ENCODE measurements around the gene FSTL3. TPM values are rescaled to one million over a fixed set of nuclear protein-coding genes. Genes with fewer than 3 reads are reported as not detected.
"Not testable (repeated sequence)": the region's sequence is repeated elsewhere in the genome, so short reads cannot be mapped to it uniquely, and the experiment has no call there.

Gene FSTL3
- total RNA-seq, 1 experiment from 2014 or later: 40.9 TPM

DNA sequence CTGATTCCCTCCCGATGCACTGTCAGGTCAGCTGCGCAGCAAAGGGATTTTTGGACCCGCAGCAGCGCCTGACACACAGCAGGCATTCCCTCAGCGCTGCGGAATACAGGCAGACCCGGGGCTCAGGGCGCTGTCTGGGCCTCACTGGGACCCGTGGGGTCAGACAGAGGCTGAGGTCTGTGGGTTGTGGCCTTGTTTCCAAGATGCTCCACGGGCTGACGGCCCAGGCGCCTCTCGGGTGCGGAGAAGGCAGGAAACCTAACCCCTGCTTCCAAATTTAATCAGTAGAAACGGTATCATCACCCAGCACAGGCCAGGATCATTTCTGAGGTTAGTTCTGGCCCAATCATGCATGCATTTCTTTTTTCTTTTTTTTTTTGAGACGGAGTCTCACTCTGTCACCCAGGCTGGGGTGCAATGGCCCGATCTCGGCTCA is 12.5 kb upstream of the FSTL3 start:
- H3K9me2 ChIP-seq (ENCODE audit: insufficient read depth): no peaks in the 10 kb centered on the region
- peaks cover 33% of the 10 kb centered on the region for H4K20me1 ChIP-seq (ENCODE audit: insufficient read depth)
- H3K27ac ChIP-seq: peak overlapping the region; percentile 41; the same call in 1 of the 2 replicates
- H3F3A ChIP-seq (ENCODE audit: insufficient read depth, low read depth): peaks cover 8% of the 10 kb centered on the region
- no peaks in the 10 kb centered on the region for H3K27me3 ChIP-seq (ENCODE audit: insufficient read depth, low read depth)
- DNase-seq: no peak
- H3K36me3 ChIP-seq (ENCODE audit: low read depth): 0 out of 2 replicates have a peak, but pooled peaks cover 4% of the 10 kb centered on the region
- H2AFZ ChIP-seq: peak overlapping the region; percentile 83
- peak overlapping the region; percentile 90 for H3K4me2 ChIP-seq
- POLR2A ChIA-PET (ENCODE audit: unreplicated experiment): interaction anchor here (0.5 to 0.7 kb wide), 3 partner anchors 13 to 133 kb away, joined by 4 to 6 read pairs (median 5); no protein-coding TSS in a partner anchor
- peaks cover 42% of the 10 kb centered on the region for H3K79me2 ChIP-seq (ENCODE audit: low read depth)
- H3K9me3 ChIP-seq (ENCODE audit: insufficient read depth, low read depth): no peaks in the 10 kb centered on the region
- TF ChIP-seq EZH2 (IDR thresholded peaks at IDR 0.05; ENCODE audit: low read depth): no peak
- TF ChIP-seq, protein P1, sequence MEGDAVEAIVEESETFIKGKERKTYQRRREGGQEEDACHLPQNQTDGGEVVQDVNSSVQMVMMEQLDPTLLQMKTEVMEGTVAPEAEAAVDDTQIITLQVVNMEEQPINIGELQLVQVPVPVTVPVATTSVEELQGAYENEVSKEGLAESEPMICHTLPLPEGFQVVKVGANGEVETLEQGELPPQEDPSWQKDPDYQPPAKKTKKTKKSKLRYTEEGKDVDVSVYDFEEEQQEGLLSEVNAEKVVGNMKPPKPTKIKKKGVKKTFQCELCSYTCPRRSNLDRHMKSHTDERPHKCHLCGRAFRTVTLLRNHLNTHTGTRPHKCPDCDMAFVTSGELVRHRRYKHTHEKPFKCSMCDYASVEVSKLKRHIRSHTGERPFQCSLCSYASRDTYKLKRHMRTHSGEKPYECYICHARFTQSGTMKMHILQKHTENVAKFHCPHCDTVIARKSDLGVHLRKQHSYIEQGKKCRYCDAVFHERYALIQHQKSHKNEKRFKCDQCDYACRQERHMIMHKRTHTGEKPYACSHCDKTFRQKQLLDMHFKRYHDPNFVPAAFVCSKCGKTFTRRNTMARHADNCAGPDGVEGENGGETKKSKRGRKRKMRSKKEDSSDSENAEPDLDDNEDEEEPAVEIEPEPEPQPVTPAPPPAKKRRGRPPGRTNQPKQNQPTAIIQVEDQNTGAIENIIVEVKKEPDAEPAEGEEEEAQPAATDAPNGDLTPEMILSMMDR (conservative IDR thresholded peaks at IDR 0.05): no peak
- H3K4me3 ChIP-seq: peak overlapping the region; percentile 71
- CTCF ChIA-PET: no interaction called here
- intact Hi-C loops (cut with micrococcal nuclease; ENCODE audit: unreplicated experiment): loop anchor here (1.0 to 10.0 kb wide), 5 partner anchors 14 to 261 kb away; partner anchors contain the start of genes ARID3A, HCN2 and MISP
- TSS peak; percentile 38 for BruUV-seq (replicated peaks)
- H3K4me1 ChIP-seq (replicated peaks; ENCODE audit: insufficient read depth): peaks cover 17% of the 10 kb centered on the region

DNA sequence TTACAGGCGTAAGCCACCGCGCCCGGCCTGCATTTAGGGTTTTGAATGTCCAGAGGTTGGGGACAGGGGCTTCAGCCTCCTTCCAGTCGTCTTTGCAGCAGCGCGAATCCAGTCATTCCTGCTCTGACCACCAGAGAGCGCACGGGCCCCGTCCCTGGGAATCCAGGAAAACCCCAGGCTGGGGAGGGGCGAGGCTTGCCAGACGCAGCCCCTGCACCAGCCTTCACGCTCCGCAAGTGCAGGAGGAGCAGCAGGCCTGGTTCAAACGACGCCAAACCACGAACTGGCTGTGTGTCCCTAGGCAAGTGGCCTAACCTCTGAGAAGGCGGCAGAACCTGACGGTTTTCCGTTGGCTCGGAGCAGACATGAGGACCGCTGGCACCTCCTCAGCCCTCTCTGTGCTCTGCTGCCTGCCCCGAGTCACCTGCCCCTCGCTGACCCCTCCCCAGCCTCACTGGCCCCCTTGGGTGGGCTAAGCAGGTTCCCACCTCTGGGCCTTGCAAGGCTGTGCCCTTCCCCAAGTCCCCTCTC is 11.2 kb upstream of the FSTL3 start:
- BruUV-seq (replicated peaks): no TSS peak
- Histone ChIP-seq H3K27ac (no peak overlapping the region), H3F3A (ENCODE audit: insufficient read depth, low read depth) (peaks cover 13% of the 10 kb centered on the region), H3K36me3 (ENCODE audit: low read depth) (0 out of 2 replicates have a peak, but pooled peaks cover 4% of the 10 kb centered on the region), H3K4me1 (replicated peaks; ENCODE audit: insufficient read depth) (peaks cover 20% of the 10 kb centered on the region), H2AFZ (no peak overlapping the region), H3K4me3 (no peak overlapping the region), H3K4me2 (peak overlapping the region; percentile 54), H3K9me2 (ENCODE audit: insufficient read depth) (no peaks in the 10 kb centered on the region), H3K79me2 (ENCODE audit: low read depth) (peaks cover 29% of the 10 kb centered on the region), H3K27me3 (ENCODE audit: insufficient read depth, low read depth) (no peaks in the 10 kb centered on the region), H3K9me3 (ENCODE audit: insufficient read depth, low read depth) (no peaks in the 10 kb centered on the region), H4K20me1 (ENCODE audit: insufficient read depth) (peaks cover 20% of the 10 kb centered on the region)
- POLR2A ChIA-PET (ENCODE audit: unreplicated experiment): no interaction called here
- TF ChIP-seq, protein P1 (conservative IDR thresholded peaks at IDR 0.05): peak; percentile 93
- no peak for TF ChIP-seq EZH2 (IDR thresholded peaks at IDR 0.05; ENCODE audit: low read depth)
- DNase-seq: peak; percentile 54 to 83
- intact Hi-C loops (cut with micrococcal nuclease; ENCODE audit: unreplicated experiment): loop anchor here (1.0 to 10.0 kb wide), 4 partner anchors 69 to 260 kb away; partner anchors contain the start of genes ARID3A, HCN2 and MISP
- CTCF ChIA-PET: no interaction called here

DNA sequence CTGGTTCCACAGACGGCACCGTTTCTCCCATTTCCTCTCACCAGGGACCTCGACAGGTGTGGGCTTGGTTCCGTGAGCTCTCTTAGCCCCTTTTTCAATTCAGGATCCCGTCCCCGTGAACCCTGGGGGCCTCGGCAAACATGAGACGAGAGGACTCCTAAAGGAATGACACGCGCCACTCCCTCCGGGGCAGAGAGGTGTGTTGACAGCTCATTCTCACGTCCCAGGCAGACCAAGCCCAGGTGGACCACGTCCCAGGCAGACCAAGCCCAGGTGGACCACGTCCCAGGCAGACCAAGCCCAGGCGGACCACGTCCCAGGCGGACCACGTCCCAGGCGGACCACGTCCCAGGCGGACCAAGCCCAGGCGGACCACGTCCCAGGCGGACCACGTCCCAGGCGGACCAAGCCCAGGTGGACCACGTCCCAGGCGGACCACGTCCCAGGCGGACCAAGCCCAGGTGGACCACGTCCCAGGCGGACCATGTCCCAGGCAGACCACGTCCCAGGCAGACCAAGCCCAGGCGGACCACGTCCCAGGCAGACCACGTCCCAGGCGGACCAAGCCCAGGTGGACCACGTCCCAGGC is 9.1 kb upstream of the FSTL3 start:
- Histone ChIP-seq H3K4me1 (replicated peaks; ENCODE audit: insufficient read depth) (peaks cover 10% of the 10 kb centered on the region), H3F3A (ENCODE audit: insufficient read depth, low read depth) (peaks cover 13% of the 10 kb centered on the region)
- H3K27me3 ChIP-seq (ENCODE audit: insufficient read depth, low read depth); POLR2A ChIA-PET (ENCODE audit: unreplicated experiment); H4K20me1 ChIP-seq (ENCODE audit: insufficient read depth); H3K9me3 ChIP-seq (ENCODE audit: insufficient read depth, low read depth); H3K9me2 ChIP-seq (ENCODE audit: insufficient read depth); H3K4me2 ChIP-seq; H3K4me3 ChIP-seq; BruUV-seq (replicated peaks); H3K36me3 ChIP-seq (ENCODE audit: low read depth); H3K79me2 ChIP-seq (ENCODE audit: low read depth); CTCF ChIA-PET; DNase-seq; H3K27ac ChIP-seq; H2AFZ ChIP-seq: not testable (repeated sequence)
- intact Hi-C loops (cut with micrococcal nuclease; ENCODE audit: unreplicated experiment): loop anchor here (10.0 kb wide), 1 partner anchor 258 kb away; the partner anchor contains the start of gene ARID3A

DNA sequence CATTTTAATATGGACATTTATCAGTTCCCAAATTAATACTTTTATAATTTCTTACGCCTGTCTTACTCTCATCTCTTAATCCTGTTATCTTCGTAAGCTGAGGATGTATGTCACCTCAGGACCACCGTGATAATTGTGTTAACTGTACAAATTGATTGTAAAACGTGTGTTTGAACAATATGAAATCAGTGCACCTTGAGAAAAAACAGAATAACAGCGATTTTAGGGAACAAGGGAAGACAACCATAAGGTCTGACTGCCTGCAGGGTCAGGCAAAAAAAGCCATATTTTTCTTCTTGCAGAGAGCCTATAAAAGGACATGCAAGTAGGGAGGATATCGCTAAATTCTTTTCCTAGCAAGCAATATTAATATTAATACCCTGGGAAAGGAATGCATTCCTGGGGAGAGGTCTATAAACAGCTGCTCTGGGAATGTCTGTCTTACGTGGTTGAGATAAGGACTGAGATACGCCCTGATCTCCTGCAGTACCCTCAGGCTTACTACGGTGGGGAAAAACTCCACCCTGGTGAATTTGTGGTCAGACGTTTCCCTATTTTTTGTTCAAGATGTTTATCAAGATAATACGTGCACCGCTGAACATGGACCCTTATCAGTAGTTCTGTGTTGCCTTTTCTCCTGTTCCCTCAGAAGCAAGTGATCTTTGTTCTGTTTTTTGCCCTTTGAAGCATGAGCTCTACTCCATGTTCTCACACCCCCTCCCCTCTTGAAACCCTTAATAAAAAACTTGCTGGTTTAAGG is 7.3 kb upstream of the FSTL3 start:
- H3K9me2 ChIP-seq (ENCODE audit: insufficient read depth); H2AFZ ChIP-seq; H3K4me1 ChIP-seq (replicated peaks; ENCODE audit: insufficient read depth); H3K9me3 ChIP-seq (ENCODE audit: insufficient read depth, low read depth); DNase-seq; H3K27ac ChIP-seq; CTCF ChIA-PET; H3K4me2 ChIP-seq; H3K27me3 ChIP-seq (ENCODE audit: insufficient read depth, low read depth); H3K4me3 ChIP-seq; H4K20me1 ChIP-seq (ENCODE audit: insufficient read depth); H3F3A ChIP-seq (ENCODE audit: insufficient read depth, low read depth); H3K79me2 ChIP-seq (ENCODE audit: low read depth); BruUV-seq (replicated peaks); H3K36me3 ChIP-seq (ENCODE audit: low read depth): not testable (repeated sequence)
- POLR2A ChIA-PET (ENCODE audit: unreplicated experiment): interaction anchor here (0.6 to 0.7 kb wide), 2 partner anchors 161 to 205 kb away, joined by 3 read pairs; no protein-coding TSS in a partner anchor
- intact Hi-C loops (cut with micrococcal nuclease; ENCODE audit: unreplicated experiment): loop anchor here (10.0 kb wide), 1 partner anchor 256 kb away; the partner anchor contains the start of gene ARID3A

Measured in PC-9 (cell line).